ENCODE data around the gene FOXC2. TPM values are rescaled to one million over a fixed set of nuclear protein-coding genes. Genes with fewer than 3 reads are reported as not detected.

FOXC2 gene
- total and polyA plus RNA-seq, 2 donors (not counting 3 experiments of a cell fraction or from before 2014, with no cell fraction given) = 7.7 to 44.0 TPM

- Histone ChIP-seq H3K36me3 (ENCODE audit: control insufficient read depth in 2 of 2, extremely low read depth in 1 of 2, insufficient read depth in 2 of 2, low read length in 2 of 2) (peaks cover 2 to 8% of the 10 kb centered on the region in 2 experiments), H3K9ac (replicated peaks; ENCODE audit: extremely low read depth, insufficient read depth, low read length) (no peak overlapping the region), H3K27me3 (ENCODE audit: control insufficient read depth in 2 of 2, insufficient read depth in 2 of 2, low read length in 2 of 2) (no peaks in the 10 kb centered on the region), H3K4me1 (ENCODE audit: control insufficient read depth, extremely low read depth, insufficient read depth, low read length) (peaks cover 7% of the 10 kb centered on the region), H3K9me3 (replicated peaks; ENCODE audit: control insufficient read depth, insufficient read depth, low read length) (no peaks in the 10 kb centered on the region), H3K4me2 (ENCODE audit: insufficient read depth, low read length) (no peak overlapping the region), H3K9me1 (replicated peaks; ENCODE audit: control insufficient read depth, extremely low read depth, insufficient read depth, low read length) (no peaks in the 10 kb centered on the region), H3K4me3 (replicated peaks in 1 of 3; ENCODE audit: insufficient read depth in 1 of 3, low read depth in 1 of 3, low read length in 3 of 3) (no peak overlapping the region), H3K79me2 (ENCODE audit: control insufficient read depth, insufficient read depth, low read length) (peaks cover 12% of the 10 kb centered on the region), H4K20me1 (replicated peaks; ENCODE audit: control insufficient read depth, extremely low read depth, insufficient read depth, low read length) (no peaks in the 10 kb centered on the region), H3K27ac (ENCODE audit: insufficient read depth, low read depth, low read length) (no peak overlapping the region), H2AFZ (ENCODE audit: low read depth, low read length) (no peak overlapping the region)
- intact Hi-C loops (cut with micrococcal nuclease) = no loop called here
- dilution Hi-C loops (cut with MboI; ENCODE audit: extremely low pct_ligation_motif_present, low sequenced_read_pairs) = no loop called here
- BruUV-seq (replicated peaks) = no TSS peak
- DNase-seq (ENCODE audit: low read depth, low spot score) = no peak
- ChIA-PET POLR2A (interaction anchor here (0.5 kb wide), 1 partner anchor 478 kb away, joined by 5 read pairs; no protein-coding TSS in a partner anchor), CTCF (interaction anchor here (1.2 kb wide), 1 partner anchor 26 kb away, joined by 3 read pairs; no protein-coding TSS in a partner anchor)
- FAIRE-seq = no peak
- TF ChIP-seq EZH2 (IDR thresholded peaks at IDR 0.05; ENCODE audit: borderline replicate concordance, low read depth, low read length, severe bottlenecking) (no peak), GATA2 (IDR thresholded peaks at IDR 0.05; ENCODE audit: insufficient read depth, insufficient read length, low read depth, low read length) (no peak), MYC (IDR thresholded peaks at IDR 0.05; ENCODE audit: low read depth, low read length) (no peak), FOS (IDR thresholded peaks at IDR 0.05; ENCODE audit: borderline replicate concordance, insufficient read depth, low read length) (no peak), CTCF (IDR thresholded peaks at IDR 0.05; ENCODE audit: extremely low read depth in 1 of 2, insufficient read depth in 1 of 2, low read depth in 1 of 2, low read length in 2 of 2) (no peak), JUN (IDR thresholded peaks at IDR 0.05; ENCODE audit: borderline replicate concordance, insufficient read depth, insufficient read length, low read depth) (no peak), MAX (IDR thresholded peaks at IDR 0.05; ENCODE audit: insufficient read depth, insufficient read length) (no peak), POLR2A (IDR thresholded peaks at IDR 0.05; ENCODE audit: low read depth, low read length) (no peak), POLR2AphosphoS5 (IDR thresholded peaks at IDR 0.05; ENCODE audit: insufficient read depth, low read depth, low read length) (no peak)
Measured at GRCh38 chr16:86550281-86550680, 16.3 kb upstream of the FOXC2 start.

All from endothelial cell of umbilical vein (primary cell).